HL-60/S4 treated with phorbol 12-myristate 13-acetate at 8.2 ng/mL for 4 days and 3 days (cell line): ENCODE data around the gene CHMP1B.

Source experiments
- in situ Hi-C: fragments of 300-500 bp; cut with MboI; formaldehyde crosslinking; loops from 2 replicates; pipeline ENCODE4 v1.15.0; 2022; ENCODE audit warnings: low sequenced_read_pairs

The CHMP1B gene, protein sequence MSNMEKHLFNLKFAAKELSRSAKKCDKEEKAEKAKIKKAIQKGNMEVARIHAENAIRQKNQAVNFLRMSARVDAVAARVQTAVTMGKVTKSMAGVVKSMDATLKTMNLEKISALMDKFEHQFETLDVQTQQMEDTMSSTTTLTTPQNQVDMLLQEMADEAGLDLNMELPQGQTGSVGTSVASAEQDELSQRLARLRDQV

GRCh38 chr18:11851146-11851805 is at the start of gene CHMP1B:
Gene CHMP1B, plus strand, starts transcription at chr18:11851413. Its CDS starts 99 bp downstream, at chr18:11851512.
- in situ Hi-C loops, result no loop called here

DNA sequence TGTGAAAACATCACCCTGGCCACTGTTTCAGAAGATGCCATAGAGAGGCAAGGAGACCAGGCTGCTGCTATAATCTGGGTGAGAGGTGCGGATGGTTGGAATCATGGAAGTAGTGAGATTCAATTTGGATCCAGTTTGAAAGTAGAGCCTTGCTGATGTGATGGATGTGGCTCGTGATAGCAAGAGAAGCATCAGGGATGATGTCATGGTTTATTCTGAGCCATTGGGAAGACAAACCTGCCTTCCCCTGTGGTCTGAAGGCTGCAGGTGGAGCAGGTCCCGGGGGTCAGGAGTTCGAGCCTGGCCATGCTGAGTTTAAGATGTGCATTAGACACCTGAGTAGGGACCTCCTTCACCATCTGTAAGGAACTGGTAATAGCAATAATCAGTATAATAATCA is 49.6 kb upstream of the CHMP1B start:
- in situ Hi-C loops, result loop anchor here (25.0 kb wide), 1 partner anchor 111 kb away; the partner anchor contains the start of gene MPPE1

GRCh38 chr18:11802158-11802557 is 49.1 kb upstream of the CHMP1B start:
- in situ Hi-C loops, result loop anchor here (25.0 kb wide), 1 partner anchor 110 kb away; the partner anchor contains the start of gene MPPE1

DNA sequence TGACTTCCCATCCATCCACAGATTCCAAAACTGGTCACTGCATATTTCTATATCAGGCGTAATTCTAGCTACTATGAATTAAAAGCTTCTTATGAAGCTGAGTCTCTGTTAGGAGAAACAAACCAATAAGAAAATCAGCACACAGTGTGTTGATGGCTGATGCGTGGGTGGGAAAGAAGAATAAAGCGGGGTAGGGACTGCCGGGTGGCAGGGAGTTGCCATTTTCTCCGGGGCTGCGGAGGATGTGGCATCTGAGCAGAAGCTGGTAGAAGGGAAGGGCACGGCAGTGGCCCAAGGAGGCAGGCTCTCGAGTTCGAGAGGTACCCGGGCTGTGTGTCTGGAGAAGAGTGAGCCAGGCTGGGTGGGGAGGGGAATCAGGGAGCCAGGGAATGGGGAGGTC is 48.6 kb upstream of the CHMP1B start:
- in situ Hi-C loops, result loop anchor here (25.0 kb wide), 1 partner anchor 110 kb away; the partner anchor contains the start of gene MPPE1

DNA sequence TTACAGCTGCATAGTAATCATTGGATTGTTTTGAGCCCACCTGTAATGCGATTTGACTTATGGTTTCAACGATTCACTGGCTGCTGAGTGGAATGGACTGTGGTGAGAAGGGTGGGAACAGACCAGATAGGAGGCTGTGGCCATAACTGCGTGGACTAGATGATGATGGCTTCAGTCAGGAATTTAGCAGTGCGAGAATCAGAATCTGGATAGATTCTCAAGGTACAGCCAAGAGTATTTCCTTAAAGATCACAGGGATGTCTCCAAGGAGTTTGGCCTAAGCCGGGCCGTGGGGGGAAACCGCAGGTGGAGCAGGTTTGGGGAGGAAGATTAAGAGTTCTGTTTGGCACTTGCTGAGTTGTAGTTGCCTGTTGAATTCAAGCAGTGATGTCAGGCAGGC is 44.0 kb upstream of the CHMP1B start:
- in situ Hi-C loops, result loop anchor here (25.0 kb wide), 1 partner anchor 105 kb away; the partner anchor contains the start of gene MPPE1

DNA sequence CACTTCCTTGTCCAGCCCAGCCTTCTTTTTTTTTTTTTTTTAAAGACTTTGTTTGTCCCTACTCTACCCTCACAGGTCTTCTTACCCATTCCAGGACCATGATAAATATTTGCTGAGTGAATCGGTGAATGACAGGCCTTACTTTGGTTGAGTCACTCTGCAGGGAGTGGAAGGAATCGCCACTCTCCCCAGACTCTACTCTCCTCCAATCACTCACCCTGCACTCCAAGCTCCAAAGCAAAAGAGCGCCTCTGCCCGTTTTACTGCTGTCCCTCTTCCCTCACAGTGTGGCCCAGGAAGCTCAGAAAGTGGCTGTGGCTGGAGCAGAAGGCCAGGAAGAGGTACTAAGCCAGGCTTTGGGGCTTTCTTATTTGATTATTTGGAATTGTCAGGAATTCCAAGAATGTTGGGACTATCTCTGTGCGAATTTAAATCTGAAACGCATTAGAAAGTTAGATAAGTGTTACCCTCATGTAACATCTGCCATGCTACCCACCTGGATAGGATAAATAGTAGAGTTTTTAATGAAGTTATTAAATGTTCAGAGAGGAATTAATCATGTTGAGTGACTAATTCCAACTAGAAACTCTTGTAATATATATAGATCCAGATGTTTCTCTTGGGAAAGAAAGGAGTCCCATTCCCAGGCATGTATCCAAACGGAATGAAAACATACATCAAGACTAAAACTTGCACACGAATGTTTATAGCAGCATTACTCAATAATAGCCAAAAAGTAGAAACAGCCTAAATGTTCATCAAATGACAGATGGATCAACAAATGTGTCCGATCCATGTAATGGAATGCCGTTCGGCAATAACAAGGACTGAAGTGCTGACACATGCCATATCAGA is 43.0 kb upstream of the CHMP1B start:
- in situ Hi-C loops, result loop anchor here (25.0 kb wide), 1 partner anchor 104 kb away; the partner anchor contains the start of gene MPPE1

GRCh38 chr18:11809895-11810294 is 41.3 kb upstream of the CHMP1B start:
- in situ Hi-C loops, result loop anchor here (25.0 kb wide), 1 partner anchor 102 kb away; the partner anchor contains the start of gene MPPE1

DNA sequence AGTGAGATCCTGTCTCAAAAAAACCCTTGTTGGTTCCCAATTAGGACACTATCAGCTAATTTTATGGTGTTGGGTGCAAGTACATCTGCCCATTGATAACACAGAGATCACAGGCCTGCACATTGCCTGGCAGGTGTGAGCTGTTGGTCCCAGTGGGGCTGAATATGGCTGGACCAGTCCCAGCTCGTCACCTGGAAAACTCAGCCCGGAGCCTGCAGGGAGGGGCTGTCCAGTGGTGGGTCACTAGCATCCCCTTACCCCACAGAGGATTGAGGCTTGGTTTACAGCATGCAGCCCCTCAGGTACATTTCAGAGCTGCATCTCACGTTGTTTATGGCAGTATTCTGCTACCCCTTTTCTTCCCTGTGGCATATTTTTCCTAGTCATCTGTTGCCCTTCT is 40.8 kb upstream of the CHMP1B start:
- in situ Hi-C loops, result loop anchor here (25.0 kb wide), 1 partner anchor 102 kb away; the partner anchor contains the start of gene MPPE1

DNA sequence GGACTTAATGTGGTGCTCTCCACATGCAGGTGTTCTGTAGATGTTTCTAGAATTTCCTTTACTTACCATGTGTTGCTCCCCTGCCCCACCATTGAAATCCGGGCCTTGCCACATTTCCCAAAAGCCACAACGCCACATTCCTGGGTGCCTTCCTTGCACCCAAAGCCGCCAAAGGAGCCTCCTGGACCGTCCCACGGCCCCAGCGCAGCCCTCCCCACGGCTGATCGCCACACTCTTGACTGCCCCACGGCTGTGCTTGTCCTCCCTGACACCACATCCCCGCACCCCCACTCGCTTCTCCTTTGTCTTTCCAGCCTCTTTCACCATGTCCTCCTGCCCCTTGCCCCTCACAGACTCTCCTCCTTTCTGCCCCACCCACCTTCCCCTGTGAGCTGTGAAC is 40.2 kb upstream of the CHMP1B start:
- in situ Hi-C loops, result loop anchor here (25.0 kb wide), 1 partner anchor 101 kb away; the partner anchor contains the start of gene MPPE1

DNA sequence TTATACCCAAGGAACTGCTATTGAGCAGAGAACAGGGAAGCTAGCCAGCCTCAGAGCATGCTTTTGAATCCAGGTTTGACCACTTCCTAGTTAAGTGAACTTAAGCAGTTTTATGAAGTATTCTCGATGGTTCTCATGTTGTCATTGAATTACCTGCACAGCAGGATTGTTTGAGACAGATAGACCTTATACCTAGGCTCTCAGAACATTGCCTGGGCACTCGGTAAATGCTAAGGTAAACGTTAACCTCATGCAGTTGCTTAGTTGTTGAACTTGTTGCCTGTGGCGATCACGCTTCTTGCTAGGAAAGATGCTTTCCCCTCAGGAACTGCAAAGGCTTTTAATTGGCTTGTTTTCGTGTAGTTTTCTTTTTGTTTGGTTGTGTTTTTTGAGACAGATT is 34.0 kb upstream of the CHMP1B start:
- in situ Hi-C loops, result loop anchor here (25.0 kb wide), 1 partner anchor 95 kb away; the partner anchor contains the start of gene MPPE1

DNA sequence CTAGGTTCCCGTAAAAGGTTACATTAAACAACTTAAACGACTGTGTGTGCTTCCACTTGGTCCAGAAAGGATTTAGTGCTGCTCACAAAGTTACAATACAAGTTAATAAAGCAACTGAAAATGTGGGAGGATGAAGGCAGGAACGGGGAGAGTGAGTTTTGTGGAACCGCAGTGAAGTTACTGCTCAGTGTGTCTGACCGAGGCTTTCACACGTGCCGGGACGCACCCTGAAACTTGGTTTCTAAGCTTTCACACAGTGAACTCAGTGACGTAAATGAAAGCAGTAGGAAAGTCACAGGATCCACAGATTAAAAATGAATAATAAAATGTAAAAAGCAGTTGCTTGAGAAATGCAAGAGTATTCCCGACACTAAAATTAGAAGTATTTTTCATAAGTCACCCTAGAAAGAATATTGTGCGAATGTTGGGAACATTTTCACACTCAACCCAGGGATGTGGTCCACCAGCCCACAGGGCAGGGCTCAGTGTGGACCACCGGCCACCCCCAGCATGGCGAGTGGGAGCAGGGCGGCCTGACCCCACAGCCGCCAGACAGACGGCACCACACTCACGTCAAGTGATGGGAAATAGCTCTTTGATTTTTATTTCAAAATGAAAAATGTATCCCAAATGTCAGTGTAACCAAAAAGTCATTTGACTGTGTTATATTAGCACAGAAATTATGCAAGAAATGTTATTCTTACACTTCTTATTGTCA is 32.6 kb upstream of the CHMP1B start:
- in situ Hi-C loops, result loop anchor here (25.0 kb wide), 1 partner anchor 94 kb away; the partner anchor contains the start of gene MPPE1

DNA sequence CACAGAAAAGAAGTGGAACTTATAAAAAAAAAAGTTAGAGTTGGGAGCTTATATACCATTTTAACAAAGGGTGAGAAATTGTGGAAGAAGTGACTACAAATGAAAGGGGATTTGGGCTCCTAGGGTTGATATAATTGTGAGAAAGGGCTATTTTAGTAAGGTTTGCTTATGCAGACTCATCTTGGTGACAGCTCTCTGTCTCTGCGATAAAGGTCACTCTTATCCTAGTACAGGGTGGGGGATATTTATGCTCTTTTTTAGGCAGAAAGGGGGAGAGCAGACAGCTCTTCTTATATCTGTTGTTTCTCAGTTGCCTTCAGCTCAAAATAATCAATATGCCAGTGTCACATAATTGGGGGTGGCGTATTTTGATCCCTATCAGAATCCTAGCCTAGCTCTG is 31.3 kb upstream of the CHMP1B start:
- in situ Hi-C loops, result loop anchor here (25.0 kb wide), 1 partner anchor 92 kb away; the partner anchor contains the start of gene MPPE1

- in situ Hi-C loops, result loop anchor here (25.0 kb wide), 1 partner anchor 92 kb away; the partner anchor contains the start of gene MPPE1
These were observed 30.5 kb upstream of the CHMP1B start for GRCh38 chr18:11820697-11821096.

- in situ Hi-C loops, result loop anchor here (25.0 kb wide), 1 partner anchor 91 kb away; the partner anchor contains the start of gene MPPE1
These were observed 30.0 kb upstream of the CHMP1B start for GRCh38 chr18:11821208-11821607.

DNA sequence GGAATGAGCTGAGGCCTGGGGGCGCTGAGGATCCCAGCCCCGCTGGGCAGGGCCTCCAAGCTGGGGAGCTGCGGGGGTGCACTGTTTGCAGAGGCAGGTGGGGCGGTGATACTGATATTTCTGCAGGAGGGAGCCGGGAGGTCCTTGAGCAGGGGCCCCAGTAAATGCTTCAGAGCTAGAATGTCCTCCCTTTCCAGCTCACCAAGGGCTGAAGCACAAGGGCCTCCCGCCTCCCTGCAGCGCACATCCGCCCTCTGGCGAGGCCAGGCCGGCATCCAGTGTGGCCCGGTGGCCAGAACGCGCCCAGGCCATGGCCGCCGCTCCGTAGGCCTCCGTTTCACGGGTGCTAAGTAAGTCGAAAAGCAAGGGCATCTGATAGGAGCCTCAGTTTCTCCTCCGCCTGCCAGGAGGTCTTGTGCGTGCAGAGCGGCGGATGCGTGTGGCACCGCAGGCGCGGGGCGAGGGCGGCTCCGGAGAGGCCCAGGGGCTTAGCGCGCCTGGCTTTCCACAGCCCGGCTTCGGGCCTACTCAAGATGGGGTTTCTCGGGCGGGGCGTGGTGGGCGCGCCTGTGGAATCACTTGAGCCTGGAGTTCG is 29.5 kb upstream of the CHMP1B start:
- in situ Hi-C loops, result loop anchor here (25.0 kb wide), 1 partner anchor 91 kb away; the partner anchor contains the start of gene MPPE1

DNA sequence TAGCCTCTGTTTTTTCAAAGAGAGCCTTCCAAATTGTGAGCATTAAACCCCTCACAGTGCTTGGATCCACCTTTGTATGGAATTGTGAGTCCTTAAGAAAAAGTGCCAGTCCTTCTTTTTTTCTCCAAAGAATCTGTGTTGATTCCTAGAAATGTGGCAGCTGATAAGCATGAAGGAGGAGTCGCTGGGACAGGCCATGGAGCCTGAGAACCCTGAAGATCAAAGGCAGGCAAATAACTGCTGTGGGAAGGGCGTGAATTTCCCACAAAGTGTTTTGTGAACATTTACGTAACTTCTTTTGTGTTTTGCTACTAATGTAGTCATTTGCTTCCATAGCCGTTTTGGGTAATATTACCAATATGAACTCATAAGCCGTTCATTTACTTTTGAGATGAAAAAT is 27.7 kb upstream of the CHMP1B start:
- in situ Hi-C loops, result loop anchor here (25.0 kb wide), 1 partner anchor 89 kb away; the partner anchor contains the start of gene MPPE1

DNA sequence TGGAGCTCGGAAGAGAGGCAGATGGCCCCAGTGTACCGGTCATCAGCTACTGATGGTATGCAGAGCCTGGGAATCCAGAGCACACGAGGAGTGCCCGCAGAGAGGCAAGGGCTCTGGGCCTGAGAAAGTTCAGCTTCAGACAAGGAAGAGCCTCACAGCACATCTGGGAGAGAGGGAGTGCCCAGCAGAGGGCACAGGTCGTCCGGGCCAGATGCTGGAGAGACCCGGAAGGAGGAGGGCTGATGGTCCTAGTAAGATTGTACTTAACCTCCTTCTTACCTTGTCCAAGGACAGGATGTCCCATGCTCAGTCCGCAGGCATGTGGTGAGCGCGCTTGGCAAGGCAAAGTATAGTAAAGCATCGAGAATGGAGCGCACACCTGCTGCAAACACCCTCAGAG is 24.4 kb upstream of the CHMP1B start:
- in situ Hi-C loops, result no loop called here

DNA sequence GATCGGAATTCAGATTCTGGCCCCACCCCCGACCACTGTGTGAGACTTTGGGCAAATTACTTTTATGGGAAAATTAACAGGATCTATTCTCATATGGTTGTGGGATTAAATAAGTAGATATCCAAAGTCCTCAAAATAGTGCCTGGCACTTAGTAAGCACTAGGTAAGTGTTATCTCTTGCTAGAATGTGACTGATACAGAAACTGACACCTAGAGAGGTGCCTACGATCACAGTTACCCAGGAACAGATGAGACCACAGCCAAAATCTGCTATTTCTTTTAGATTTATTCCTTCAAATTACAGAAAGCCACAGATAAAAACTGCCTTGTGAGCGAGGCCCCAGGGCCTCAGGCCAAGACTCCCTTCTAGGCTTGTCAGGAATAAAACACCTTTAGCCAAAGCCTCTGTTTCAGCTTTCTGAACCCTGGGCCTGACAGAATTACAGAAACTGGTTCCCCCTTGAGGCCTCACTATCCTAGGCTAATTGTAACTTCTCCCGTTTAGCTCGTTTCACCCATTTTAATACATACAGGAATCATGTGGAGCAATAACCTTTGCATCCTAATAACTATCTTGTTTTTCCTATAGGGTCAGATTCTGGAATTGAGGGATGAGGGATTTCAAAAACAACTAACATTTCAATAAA is 22.3 kb upstream of the CHMP1B start:
- in situ Hi-C loops, result no loop called here

DNA sequence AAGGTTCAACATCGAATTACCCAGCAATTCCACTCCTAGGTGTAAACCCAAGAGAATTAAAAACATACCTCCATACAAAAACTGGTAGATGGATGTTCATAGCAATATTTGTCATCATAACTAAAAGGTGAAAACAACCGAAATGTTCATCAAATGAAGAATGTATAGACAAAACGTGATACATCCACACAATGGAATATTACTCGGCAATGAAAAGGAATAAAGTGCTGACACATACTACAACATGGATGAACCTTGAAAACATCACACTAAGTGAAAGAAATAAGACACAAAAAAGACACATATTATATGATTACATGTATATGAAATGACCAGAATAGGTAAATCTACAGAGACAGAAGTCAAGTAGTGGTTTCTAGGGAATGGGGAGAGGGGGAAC is 20.6 kb upstream of the CHMP1B start:
- in situ Hi-C loops, result no loop called here
